GM23338 (cell line): ENCODE results near the gene FAM50A. TPM values are rescaled to one million over a fixed set of nuclear protein-coding genes. Genes with fewer than 3 reads are reported as not detected.

Source experiments
- ATAC-seq: fragments of 200-7000 bp; cut with Tn5 transposase; 3 replicates; pipeline ENCODE4 v1.9.1; 2020
- DNase-seq: peaks from one replicate; pipeline ENCODE4 v3.0.0-alpha.2; 2015; ENCODE audit warnings: low spot score
- H2AFZ ChIP-seq: fragments of 200-600 bp; sonication (generic); 2 replicates; pipeline ENCODE4 v1.8.0; 2016; ENCODE audit warnings: antibody characterized with exemption, mild to moderate bottlenecking, moderate library complexity
- H3F3A ChIP-seq: fragments of 200-600 bp; sonication (generic); replicated peaks from 2 replicates; pipeline ENCODE4 v1.8.0; 2017; ENCODE audit warnings: antibody characterized with exemption, mixed run types, low read depth
- H3K27ac ChIP-seq: fragments of 200-600 bp; sonication (generic); 2 replicates; pipeline ENCODE4 v1.6.1; 2016; ENCODE audit warnings: low read depth
- H3K27me3 ChIP-seq: fragments of 200-600 bp; sonication (generic); 2 replicates; pipeline ENCODE4 v1.8.0; 2016; ENCODE audit warnings: mild to moderate bottlenecking, mixed run types, moderate library complexity; ENCODE audit not compliant: insufficient read depth
- H3K36me3 ChIP-seq: fragments of 200-600 bp; sonication (generic); 2 replicates; pipeline ENCODE4 v1.8.0; 2016; ENCODE audit warnings: mild to moderate bottlenecking; ENCODE audit not compliant: insufficient read depth
- H3K4me1 ChIP-seq: fragments of 200-600 bp; sonication (generic); 2 replicates; pipeline ENCODE4 v1.8.0; 2016; ENCODE audit warnings: mild to moderate bottlenecking, moderate library complexity; ENCODE audit not compliant: insufficient read depth
- H3K4me2 ChIP-seq: fragments of 200-600 bp; sonication (generic); 2 replicates; pipeline ENCODE4 v1.7.1; 2017; ENCODE audit warnings: mixed run types
- H3K4me3 ChIP-seq: fragments of 200-600 bp; sonication (generic); 2 replicates; pipeline ENCODE4 v1.6.1; 2016; ENCODE audit warnings: mixed run types
- H3K79me2 ChIP-seq: fragments of 200-600 bp; sonication (generic); replicated peaks from 2 replicates; pipeline ENCODE4 v1.8.0; 2017; ENCODE audit warnings: mild to moderate bottlenecking; ENCODE audit not compliant: insufficient read depth
- H3K9me2 ChIP-seq: fragments of 200-600 bp; sonication (generic); 2 replicates; pipeline ENCODE4 v1.8.0; 2017; ENCODE audit not compliant: insufficient read depth
- H4K20me1 ChIP-seq: fragments of 200-600 bp; sonication (generic); replicated peaks from 2 replicates; pipeline ENCODE4 v1.8.0; 2017; ENCODE audit warnings: mild to moderate bottlenecking; ENCODE audit not compliant: insufficient read depth
- H3K27ac Mint-ChIP-seq: 2 replicates; pipeline ENCODE4 v1.8.0; 2020; ENCODE audit warnings: inconsistent platforms, mild to moderate bottlenecking, moderate library complexity, mixed read lengths
- H3K27me3 Mint-ChIP-seq: 3 replicates; pipeline ENCODE4 v1.8.0; 2022; ENCODE audit warnings: low read depth, mild to moderate bottlenecking, moderate library complexity, mixed read lengths, inconsistent platforms; ENCODE audit not compliant: insufficient read depth, poor library complexity
- H3K36me3 Mint-ChIP-seq: 3 replicates; pipeline ENCODE4 v1.8.0; 2021; ENCODE audit warnings: low read depth, mild to moderate bottlenecking, inconsistent platforms, moderate library complexity, mixed read lengths
- H3K4me1 Mint-ChIP-seq: 3 replicates; pipeline ENCODE4 v1.8.0; 2020; ENCODE audit warnings: mild to moderate bottlenecking, inconsistent platforms, mixed read lengths
- H3K4me3 Mint-ChIP-seq: 3 replicates; pipeline ENCODE4 v1.8.0; 2021; ENCODE audit warnings: moderate library complexity, mild to moderate bottlenecking, inconsistent platforms, mixed read lengths
- H3K9me3 Mint-ChIP-seq: 3 replicates; pipeline ENCODE4 v1.8.0; 2020; ENCODE audit warnings: moderate library complexity, mild to moderate bottlenecking, inconsistent platforms, mixed read lengths
- CREB1 ChIP-seq: fragments of 250-450 bp; sonication (Bioruptor Pico); IDR thresholded peaks from 2 replicates; pipeline ENCODE4 v1.5.0; 2020; ENCODE audit warnings: low read depth, mild to moderate bottlenecking, moderate library complexity
- ETS1 ChIP-seq: IDR thresholded peaks from 2 replicates; pipeline ENCODE4 v1.6.1; 2016; ENCODE audit warnings: antibody characterized with exemption
- EZH2 ChIP-seq: fragments of 200-600 bp; sonication (generic); IDR thresholded peaks from one replicate; pipeline ENCODE4 v1.8.0; 2017; ENCODE audit warnings: antibody characterized with exemption, mild to moderate bottlenecking, low read depth; ENCODE audit not compliant: unreplicated experiment
- EZH2phosphoT487 ChIP-seq: fragments of 200-600 bp; sonication (generic); IDR thresholded peaks from one replicate; pipeline ENCODE4 v1.8.1; 2018; ENCODE audit warnings: antibody characterized with exemption; ENCODE audit not compliant: unreplicated experiment
- JUNB ChIP-seq: IDR thresholded peaks from one replicate; pipeline ENCODE4 v1.6.1; 2016; ENCODE audit warnings: antibody characterized with exemption; ENCODE audit not compliant: unreplicated experiment
- STAT1 ChIP-seq: IDR thresholded peaks from one replicate; pipeline ENCODE4 v1.6.1; 2016; ENCODE audit warnings: antibody characterized with exemption; ENCODE audit not compliant: unreplicated experiment
- ZNF331 ChIP-seq: fragments of 250-450 bp; sonication (Bioruptor Pico); IDR thresholded peaks from 2 replicates; pipeline ENCODE4 v1.5.0; 2020; ENCODE audit warnings: low read depth, mild to moderate bottlenecking, moderate library complexity
- ZNF462 ChIP-seq: fragments of 250-450 bp; sonication (Bioruptor Pico); IDR thresholded peaks from 2 replicates; pipeline ENCODE4 v1.5.0; 2020; ENCODE audit warnings: mild to moderate bottlenecking, moderate library complexity
- polyA plus RNA-seq: library from polyadenylated mRNA; unstranded; fragments of >200 nt; fragmentation: Nextera tagmentation; extraction: Ambion mirVana; gene quantifications from 2 replicates; pipeline ENCODE4 v1.2.1, GENCODE V29; 2016
- total RNA-seq: library from RNA; depleted of rRNA; stranded (reverse); fragments of >200 nt; shearing (Covaris generic); gene quantifications from 2 replicates; pipeline ENCODE4 v1.2.3, GENCODE V29; 2014
- TF ChIP-seq, protein P1 (sequence below): IDR thresholded peaks from one replicate; pipeline ENCODE4 v1.6.1; 2018; ENCODE audit warnings: antibody characterized with exemption; ENCODE audit not compliant: unreplicated experiment

The FAM50A gene
- total and polyA plus RNA-seq, 2 experiments from 2014 or later: 23.9 to 77.6 TPM

GRCh38 chrX:154465601-154466000, 21.7 kb downstream of the FAM50A start:
- Histone ChIP-seq H2AFZ (no peak overlapping the region), H3K27ac (no peak overlapping the region), H3K9me2 (no peaks in the 10 kb centered on the region), H4K20me1 (no peaks in the 10 kb centered on the region), H3K79me2 (no peaks in the 10 kb centered on the region), H3K36me3 (no peaks in the 10 kb centered on the region), H3K4me3 (no peak overlapping the region), H3F3A (no peaks in the 10 kb centered on the region), H3K4me2 (no peak overlapping the region), H3K4me1 (no peaks in the 10 kb centered on the region), H3K27me3 (no peaks in the 10 kb centered on the region)
- TF ChIP-seq ZNF462 (CRISPR knock-in tag): no peak
- TF ChIP-seq ETS1: no peak
- TF ChIP-seq EZH2: no peak
- no peak for TF ChIP-seq CREB1 (CRISPR knock-in tag)
- no peak for TF ChIP-seq JUNB
- TF ChIP-seq STAT1: no peak
- TF ChIP-seq EZH2phosphoT487: no peak
- TF ChIP-seq ZNF331 (CRISPR knock-in tag): no peak
- TF ChIP-seq, protein P1, sequence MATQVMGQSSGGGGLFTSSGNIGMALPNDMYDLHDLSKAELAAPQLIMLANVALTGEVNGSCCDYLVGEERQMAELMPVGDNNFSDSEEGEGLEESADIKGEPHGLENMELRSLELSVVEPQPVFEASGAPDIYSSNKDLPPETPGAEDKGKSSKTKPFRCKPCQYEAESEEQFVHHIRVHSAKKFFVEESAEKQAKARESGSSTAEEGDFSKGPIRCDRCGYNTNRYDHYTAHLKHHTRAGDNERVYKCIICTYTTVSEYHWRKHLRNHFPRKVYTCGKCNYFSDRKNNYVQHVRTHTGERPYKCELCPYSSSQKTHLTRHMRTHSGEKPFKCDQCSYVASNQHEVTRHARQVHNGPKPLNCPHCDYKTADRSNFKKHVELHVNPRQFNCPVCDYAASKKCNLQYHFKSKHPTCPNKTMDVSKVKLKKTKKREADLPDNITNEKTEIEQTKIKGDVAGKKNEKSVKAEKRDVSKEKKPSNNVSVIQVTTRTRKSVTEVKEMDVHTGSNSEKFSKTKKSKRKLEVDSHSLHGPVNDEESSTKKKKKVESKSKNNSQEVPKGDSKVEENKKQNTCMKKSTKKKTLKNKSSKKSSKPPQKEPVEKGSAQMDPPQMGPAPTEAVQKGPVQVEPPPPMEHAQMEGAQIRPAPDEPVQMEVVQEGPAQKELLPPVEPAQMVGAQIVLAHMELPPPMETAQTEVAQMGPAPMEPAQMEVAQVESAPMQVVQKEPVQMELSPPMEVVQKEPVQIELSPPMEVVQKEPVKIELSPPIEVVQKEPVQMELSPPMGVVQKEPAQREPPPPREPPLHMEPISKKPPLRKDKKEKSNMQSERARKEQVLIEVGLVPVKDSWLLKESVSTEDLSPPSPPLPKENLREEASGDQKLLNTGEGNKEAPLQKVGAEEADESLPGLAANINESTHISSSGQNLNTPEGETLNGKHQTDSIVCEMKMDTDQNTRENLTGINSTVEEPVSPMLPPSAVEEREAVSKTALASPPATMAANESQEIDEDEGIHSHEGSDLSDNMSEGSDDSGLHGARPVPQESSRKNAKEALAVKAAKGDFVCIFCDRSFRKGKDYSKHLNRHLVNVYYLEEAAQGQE: no peak
- ATAC-seq: no peak
- no peak for DNase-seq
- no peaks in the 10 kb centered on the region for H3K27me3 Mint-ChIP-seq
- H3K27ac Mint-ChIP-seq: no peak overlapping the region
- peaks cover 12% of the 10 kb centered on the region for H3K36me3 Mint-ChIP-seq
- H3K4me3 Mint-ChIP-seq: no peak overlapping the region
- H3K9me3 Mint-ChIP-seq: no peaks in the 10 kb centered on the region
- H3K4me1 Mint-ChIP-seq: no peaks in the 10 kb centered on the region
